Panc1 (cell line): ENCODE measurements around the gene ICA1. TPM values are rescaled to one million over a fixed set of nuclear protein-coding genes. Genes with fewer than 3 reads are reported as not detected.
"Not testable (repeated sequence)": the region's sequence is repeated elsewhere in the genome, so short reads cannot be mapped to it uniquely, and the experiment has no call there.

Experiments
- ATAC-seq: fragments of 200-7000 bp; cut with Tn5 transposase; 2 replicates; pipeline ENCODE4 v1.9.1; 2020; ENCODE audit warnings: mild to moderate bottlenecking, moderate library complexity
- BruUV-seq: library from RNA; stranded (reverse); fragments of 400-500 nt; replicated peaks from 2 replicates; lab custom pipeline; 2021; lab: Mats Ljungman, UMichigan
- CTCF ChIA-PET: fragments of 300-600 bp; sonication (Branson Sonifier 250); formaldehyde crosslinking; loops from one replicate; lab custom pipeline; 2022; ENCODE audit warnings: antibody characterized with exemption; lab: Charles Lee
- POLR2A ChIA-PET: fragments of 300-600 bp; sonication (Branson Sonifier 250); formaldehyde crosslinking; loops from one replicate; lab custom pipeline; 2022; ENCODE audit warnings: antibody characterized with exemption; lab: Charles Lee
- DNase-seq: peaks from one replicate; pipeline ENCODE4 v3.0.0-alpha.2; 2010; ENCODE audit warnings: low read depth, low spot score
- H3K27ac ChIP-seq: 2 replicates; pipeline ENCODE4 v1.5.1; 2011; ENCODE audit warnings: mild to moderate bottlenecking, low read length, inconsistent platforms
- H3K27me3 ChIP-seq: fragments of 200-500 bp; sonication (Bioruptor generic); 2 replicates; pipeline ENCODE4 v1.6.0; 2014; ENCODE audit warnings: low read length, inconsistent platforms; ENCODE audit not compliant: control insufficient read depth, insufficient read depth
- H3K36me3 ChIP-seq: fragments of 200-500 bp; sonication (Bioruptor generic); 2 replicates; pipeline ENCODE4 v1.5.1; 2014; ENCODE audit warnings: inconsistent platforms, mild to moderate bottlenecking, low read length, moderate library complexity; ENCODE audit not compliant: control insufficient read depth, insufficient read depth
- H3K4me1 ChIP-seq: 2 replicates; pipeline ENCODE4 v1.5.1; 2011; ENCODE audit warnings: inconsistent platforms, mild to moderate bottlenecking, low read length, moderate library complexity; ENCODE audit not compliant: control insufficient read depth, insufficient read depth
- H3K4me3 ChIP-seq, 2 experiments: 2 replicates each; pipeline ENCODE4 v1.5.1; 2011 to 2012; ENCODE audit warnings: low read depth in 2 of 2, low read length in 2 of 2, mild to moderate bottlenecking in 2 of 2, inconsistent platforms in 1 of 2, moderate library complexity in 1 of 2
- H3K9me3 ChIP-seq: fragments of 200-500 bp; sonication (Bioruptor generic); 2 replicates; pipeline ENCODE4 v1.5.1; 2014; ENCODE audit warnings: low read depth, mild to moderate bottlenecking, inconsistent platforms, low read length, moderate library complexity; ENCODE audit not compliant: control insufficient read depth, insufficient read depth
- CTCF ChIP-seq: fragments of 450-650 bp; IDR thresholded peaks from 2 replicates; pipeline ENCODE4 v1.5.1; 2017; ENCODE audit warnings: mild to moderate bottlenecking
- POLR2AphosphoS5 ChIP-seq: IDR thresholded peaks from 2 replicates; pipeline ENCODE4 v1.6.1; 2012; ENCODE audit warnings: mild to moderate bottlenecking, low read depth, low read length, moderate library complexity
- REST ChIP-seq, 2 experiments: IDR thresholded peaks; 2 replicates each; pipeline ENCODE4 v1.6.1; 2011 to 2012; ENCODE audit warnings: low read depth in 2 of 2, control low read depth in 1 of 2, low read length in 1 of 2, mild to moderate bottlenecking in 1 of 2, moderate library complexity in 1 of 2; ENCODE audit not compliant: insufficient read depth in 1 of 2
- SIN3A ChIP-seq: IDR thresholded peaks from 2 replicates; pipeline ENCODE4 v1.6.1; 2012; ENCODE audit warnings: low read depth, mild to moderate bottlenecking, low read length, moderate library complexity, borderline replicate concordance; ENCODE audit not compliant: insufficient read depth
- TCF7L2 ChIP-seq: IDR thresholded peaks from 2 replicates; pipeline ENCODE4 v1.6.1; 2011; ENCODE audit warnings: mild to moderate bottlenecking, low read depth, low read length, inconsistent platforms
- in situ Hi-C: cut with HindIII; loops from 2 replicates; pipeline ENCODE4 v1.10.0; 2016; ENCODE audit warnings: low sequenced_read_pairs, low pct_unique_long_range_greater_than_20kb
- intact Hi-C: fragments of 100-400 bp; cut with micrococcal nuclease; formaldehyde crosslinking; loops from one replicate; pipeline ENCODE4 v1.10.0; 2022; ENCODE audit not compliant: unreplicated experiment
- total RNA-seq: library from RNA; stranded (reverse); gene quantifications from one replicate; pipeline ENCODE4 v1.2.1, GENCODE V29; 2021; ENCODE audit not compliant: unreplicated experiment

The ICA1 gene
- total RNA-seq, 1 experiment from 2014 or later: 1.1 TPM

GRCh38 chr7:8105449-8106095 lies 156.4 kb downstream of the ICA1 start:
- TF ChIP-seq REST (IDR thresholded peaks at IDR 0.05; ENCODE audit: insufficient read depth in 1 of 2, low read depth in 2 of 2, low read length in 1 of 2) (no peak), TCF7L2 (no peak), SIN3A (no peak), POLR2AphosphoS5 (no peak), CTCF (no peak)
- H3K36me3 ChIP-seq: no peaks in the 10 kb centered on the region
- DNase-seq: no peak
- no peak for ATAC-seq
- POLR2A ChIA-PET: no interaction called here
- no peak overlapping the region for H3K4me3 ChIP-seq
- intact Hi-C loops: no loop called here
- in situ Hi-C loops: no loop called here
- H3K27me3 ChIP-seq: no peaks in the 10 kb centered on the region; the same call in 1 of the 2 replicates
- no peaks in the 10 kb centered on the region for H3K9me3 ChIP-seq
- H3K27ac ChIP-seq: no peak overlapping the region
- H3K4me1 ChIP-seq: no peaks in the 10 kb centered on the region
- no TSS peak for BruUV-seq
- CTCF ChIA-PET: no interaction called here

GRCh38 chr7:8103282-8103681 lies 158.7 kb downstream of the ICA1 start:
- Histone ChIP-seq H3K4me3 (no peak overlapping the region), H3K9me3 (no peaks in the 10 kb centered on the region), H3K27me3 (no peaks in the 10 kb centered on the region; the same call in 1 of the 2 replicates), H3K27ac (no peak overlapping the region), H3K4me1 (no peaks in the 10 kb centered on the region), H3K36me3 (no peaks in the 10 kb centered on the region)
- POLR2A ChIA-PET: no interaction called here
- no peak for DNase-seq
- ATAC-seq: no peak
- no TSS peak for BruUV-seq
- CTCF ChIA-PET: no interaction called here
- TF ChIP-seq SIN3A (no peak), TCF7L2 (no peak), POLR2AphosphoS5 (no peak), CTCF (no peak), REST (IDR thresholded peaks at IDR 0.05; ENCODE audit: insufficient read depth in 1 of 2, low read depth in 2 of 2, low read length in 1 of 2) (no peak)
- in situ Hi-C loops (no loop called here), intact Hi-C loops (no loop called here)

- BruUV-seq, H3K36me3 ChIP-seq, H3K9me3 ChIP-seq, H3K27me3 ChIP-seq, in situ Hi-C loops, ATAC-seq, POLR2A ChIA-PET, intact Hi-C loops, CTCF ChIA-PET, H3K4me1 ChIP-seq, H3K4me3 ChIP-seq, H3K27ac ChIP-seq, DNase-seq: not testable (repeated sequence)
Measured at GRCh38 chr7:8101292-8101691, 160.7 kb downstream of the ICA1 start.
